Liver (tissue), 9 donors: Measurements from ENCODE around the gene CDH13. TPM values are rescaled to one million over a fixed set of nuclear protein-coding genes. Genes with fewer than 3 reads are reported as not detected.
A peak's percentile ranks its signal among the peaks of the same experiment; 100 is the strongest.

Experiments used
- DNase-seq: peaks from one replicate; pipeline ENCODE4 v3.0.0-alpha.2; 2017; ENCODE audit warnings: low spot score
- H3K27ac ChIP-seq, 2 donors: one replicate each; pipeline ENCODE4 v1.7.0; 2013; ENCODE audit warnings: inconsistent platforms in 2 of 2, low read length in 2 of 2, control low read depth in 1 of 2, low read depth in 1 of 2, mild to moderate bottlenecking in 1 of 2
- H3K27me3 ChIP-seq, 4 donors: one replicate each; pipeline versions ENCODE4 v1.6.1 to v1.7.0; 2013; ENCODE audit warnings: low read length in 3 of 4, inconsistent platforms in 1 of 4, mild to moderate bottlenecking in 1 of 4, moderate library complexity in 1 of 4; ENCODE audit not compliant: control insufficient read depth in 4 of 4, insufficient read depth in 4 of 4
- H3K36me3 ChIP-seq, 4 donors: one replicate each; pipeline versions ENCODE4 v1.6.1 to v1.7.0; 2013; ENCODE audit warnings: low read length in 3 of 4, mild to moderate bottlenecking in 3 of 4, low read depth in 1 of 4, moderate library complexity in 1 of 4; ENCODE audit not compliant: control insufficient read depth in 4 of 4, insufficient read depth in 3 of 4
- H3K4me1 ChIP-seq, 4 donors: one replicate each; pipeline versions ENCODE4 v1.6.1 to v1.7.0; 2013; ENCODE audit warnings: low read length in 3 of 4, mild to moderate bottlenecking in 3 of 4, moderate library complexity in 1 of 4; ENCODE audit not compliant: control insufficient read depth in 4 of 4, insufficient read depth in 4 of 4
- H3K4me3 ChIP-seq, 3 donors: one replicate each; pipeline versions ENCODE4 v1.6.1 to v1.7.0; 2013; ENCODE audit warnings: low read length in 3 of 3, control low read depth in 1 of 3, low read depth in 1 of 3, mild to moderate bottlenecking in 1 of 3
- H3K9ac ChIP-seq, 2 donors: one replicate each; pipeline ENCODE4 v1.7.0; 2013; ENCODE audit warnings: low read length in 2 of 2, mild to moderate bottlenecking in 2 of 2, moderate library complexity in 2 of 2, control low read depth in 1 of 2, low read depth in 1 of 2
- H3K9me3 ChIP-seq, 4 donors: one replicate each; pipeline versions ENCODE4 v1.6.1 to v1.7.0; 2013; ENCODE audit warnings: low read length in 3 of 4; ENCODE audit not compliant: control insufficient read depth in 4 of 4
- ATF3 ChIP-seq: IDR thresholded peaks from 2 replicates; pipeline ENCODE4 v1.6.1; 2016; ENCODE audit warnings: antibody characterized with exemption
- CTCF ChIP-seq: fragments of 150-350 bp; IDR thresholded peaks from 2 replicates; pipeline ENCODE4 v1.5.1; 2017; ENCODE audit warnings: improper control_type of control experiment, low read depth, low read length; ENCODE audit not compliant: missing input control
- EGR1 ChIP-seq, 2 donors: IDR thresholded peaks; 2 replicates each; pipeline ENCODE4 v1.6.1; 2016 to 2018; ENCODE audit warnings: antibody characterized with exemption in 2 of 2, low read depth in 2 of 2
- FOXA2 ChIP-seq: IDR thresholded peaks from 2 replicates; pipeline ENCODE4 v1.6.1; 2016; ENCODE audit warnings: antibody characterized with exemption
- GABPA ChIP-seq, 2 donors: IDR thresholded peaks in 1 of 2; conservative IDR thresholded peaks in 1 of 2; 2 replicates each; pipeline ENCODE4 v1.6.1; 2016; ENCODE audit warnings: antibody characterized with exemption in 2 of 2, mild to moderate bottlenecking in 1 of 2, moderate library complexity in 1 of 2
- HNF4A ChIP-seq, 2 donors: conservative IDR thresholded peaks; 2 replicates each; pipeline ENCODE4 v1.6.1; 2016; ENCODE audit warnings: antibody characterized with exemption in 2 of 2, mild to moderate bottlenecking in 2 of 2
- HNF4G ChIP-seq: IDR thresholded peaks from 2 replicates; pipeline ENCODE4 v1.6.1; 2016; ENCODE audit warnings: antibody characterized with exemption
- JUND ChIP-seq, 2 donors: IDR thresholded peaks; 2 replicates each; pipeline ENCODE4 v1.6.1; 2016; ENCODE audit warnings: antibody characterized with exemption in 2 of 2
- MAX ChIP-seq: IDR thresholded peaks from 2 replicates; pipeline ENCODE4 v1.6.1; 2016; ENCODE audit warnings: antibody characterized with exemption
- NR2F2 ChIP-seq: IDR thresholded peaks from 2 replicates; pipeline ENCODE4 v1.6.1; 2016; ENCODE audit warnings: antibody characterized with exemption
- RAD21 ChIP-seq, 2 donors: IDR thresholded peaks; 2 replicates each; pipeline ENCODE4 v1.6.1; 2016; ENCODE audit warnings: antibody characterized with exemption in 2 of 2, mild to moderate bottlenecking in 2 of 2
- REST ChIP-seq: IDR thresholded peaks from 2 replicates; pipeline ENCODE4 v1.6.1; 2016; ENCODE audit warnings: antibody characterized with exemption, mild to moderate bottlenecking
- RXRA ChIP-seq, 2 donors: IDR thresholded peaks; 2 replicates each; pipeline ENCODE4 v1.6.1; 2017 to 2018; ENCODE audit warnings: antibody characterized with exemption in 2 of 2, mild to moderate bottlenecking in 1 of 2
- SP1 ChIP-seq: IDR thresholded peaks from 2 replicates; pipeline ENCODE4 v1.6.1; 2018; ENCODE audit warnings: antibody characterized with exemption, mild to moderate bottlenecking
- TAF1 ChIP-seq: conservative IDR thresholded peaks from 2 replicates; pipeline ENCODE4 v1.6.1; 2016; ENCODE audit warnings: antibody characterized with exemption, mild to moderate bottlenecking
- YY1 ChIP-seq: IDR thresholded peaks from 2 replicates; pipeline ENCODE4 v1.6.1; 2016; ENCODE audit warnings: antibody characterized with exemption, mild to moderate bottlenecking
- ZBTB33 ChIP-seq: IDR thresholded peaks from 2 replicates; pipeline ENCODE4 v1.6.1; 2016; ENCODE audit warnings: antibody characterized with exemption
- WGBS: extraction: QIAGEN DNeasy Blood & Tissue Kit; methylation state at CpG from one replicate; pipeline ENCODE4 v1.1.7; 2013; 5-methylcytosine and 5-hydroxymethylcytosine counted together
- polyA plus RNA-seq, 2 donors: library from polyadenylated mRNA; stranded (reverse) in 1 of 2; unstranded in 1 of 2; fragments of 200-250 nt in 1 of 2; fragments of >200 nt in 1 of 2; fragmentation: Nextera tagmentation in 1 of 2; extraction: Ambion mirVana in 1 of 2; gene quantifications; one replicate each; pipeline versions ENCODE4 v1.2.1 to v1.2.3, GENCODE V29; 2013 to 2015
- total RNA-seq, 2 donors: library from RNA; depleted of rRNA; stranded (reverse); fragments of >200 nt; gene quantifications; one replicate each; pipeline ENCODE4 v1.2.3, GENCODE V29; 2014
- donor health status: healthy.
- donor health status: healthy.
- donor health status: healthy.
- donor health status: healthy.
- donor health status: healthy.

Gene CDH13
- total and polyA plus RNA-seq, 4 donors: 0.21 to 1.5 (median 0.58) TPM

GRCh38 chr16:82638095-82638798 lies 11.5 kb downstream of the CDH13 start:
- TF ChIP-seq JUND (IDR thresholded peaks at IDR 0.05) (peak in 1 of 2 donors; percentile 5), GABPA (IDR thresholded peaks at IDR 0.05 in 1 of 2, conservative IDR thresholded peaks at IDR 0.05 in 1 of 2) (no peak)
- no peaks in the 10 kb centered on the region for H3K36me3 ChIP-seq
- no peaks in the 10 kb centered on the region for H3K9me3 ChIP-seq
- no peak overlapping the region for H3K4me3 ChIP-seq
- H3K27ac ChIP-seq: no peak overlapping the region
- peaks cover 0 to 3% (median under 1%) of the 10 kb centered on the region in 4 donors for H3K4me1 ChIP-seq
- H3K27me3 ChIP-seq: no peaks in the 10 kb centered on the region
- 88% methylated on average over 4 of the region's 4 CpGs for WGBS
- DNase-seq: no peak
- H3K9ac ChIP-seq: no peak overlapping the region

GRCh38 chr16:82639263-82639662 lies 12.5 kb downstream of the CDH13 start:
- no peak overlapping the region for H3K4me3 ChIP-seq
- no peak overlapping the region for H3K9ac ChIP-seq
- H3K4me1 ChIP-seq: peaks cover 0 to 3% (median under 1%) of the 10 kb centered on the region in 4 donors
- no peaks in the 10 kb centered on the region for H3K36me3 ChIP-seq
- TF ChIP-seq RXRA (IDR thresholded peaks at IDR 0.05): no peak
- no peak for TF ChIP-seq ATF3
- no peak for TF ChIP-seq NR2F2
- TF ChIP-seq GABPA (IDR thresholded peaks at IDR 0.05 in 1 of 2, conservative IDR thresholded peaks at IDR 0.05 in 1 of 2): no peak
- no peak for TF ChIP-seq REST
- TF ChIP-seq TAF1: no peak
- no peak for TF ChIP-seq HNF4G
- TF ChIP-seq MAX: no peak
- TF ChIP-seq RAD21 (IDR thresholded peaks at IDR 0.05): no peak
- TF ChIP-seq HNF4A (conservative IDR thresholded peaks at IDR 0.05): no peak
- no peak for TF ChIP-seq YY1
- no peak for TF ChIP-seq ZBTB33
- TF ChIP-seq FOXA2: no peak
- no peak for TF ChIP-seq EGR1 (IDR thresholded peaks at IDR 0.05; ENCODE audit: low read depth in 2 of 2)
- TF ChIP-seq SP1: no peak
- no peak for TF ChIP-seq CTCF
- WGBS: 65% methylated on average over 3 of the region's 3 CpGs
- DNase-seq: no peak
- H3K9me3 ChIP-seq: no peaks in the 10 kb centered on the region
- no peak overlapping the region for H3K27ac ChIP-seq
- peaks cover 0 to 2% (median 0%) of the 10 kb centered on the region in 4 donors for H3K27me3 ChIP-seq
